ENCODE data around the gene TARS1. TPM values are rescaled to one million over a fixed set of nuclear protein-coding genes. Genes with fewer than 3 reads are reported as not detected.

The TARS1 gene
- total and polyA plus RNA-seq, 2 of the 13 experiments (the other 11 are each of a cell fraction or from before 2014, with no cell fraction given): 77.0 to 184 TPM

- TF ChIP-seq EEA1 (CRISPR knock-in tag; IDR thresholded peaks at IDR 0.05; ENCODE audit: borderline replicate concordance): 0 out of 2 replicates have a peak, but pooled peaks have one; percentile 19
- peak; percentile 71 for TF ChIP-seq YY1 (IDR thresholded peaks at IDR 0.05; ENCODE audit: insufficient read depth, insufficient replicate concordance, low read depth, low read length)
- TF ChIP-seq POLR2AphosphoS2 (IDR thresholded peaks at IDR 0.05; ENCODE audit: low read depth, low read length): peak; percentile 81; the same call in 1 of the 2 replicates
- no peak for TF ChIP-seq ZNF879 (CRISPR knock-in tag; IDR thresholded peaks at IDR 0.05)
- peak; percentile 83 to 86 for TF ChIP-seq POLR2A (IDR thresholded peaks at IDR 0.05; ENCODE audit: insufficient read depth in 1 of 2, low read depth in 2 of 2, low read length in 2 of 2)
- no peak for TF ChIP-seq TERF1 (CRISPR knock-in tag; IDR thresholded peaks at IDR 0.05)
- no peak for TF ChIP-seq PRDM4 (CRISPR knock-in tag; IDR thresholded peaks at IDR 0.05; ENCODE audit: borderline replicate concordance)
- no peak for TF ChIP-seq SETDB1 (CRISPR knock-in tag; IDR thresholded peaks at IDR 0.05; ENCODE audit: borderline replicate concordance)
- no peak for TF ChIP-seq FOXM1 (CRISPR knock-in tag; IDR thresholded peaks at IDR 0.05)
- peak; percentile 79 for TF ChIP-seq POGK (CRISPR knock-in tag; conservative IDR thresholded peaks at IDR 0.05)
- TF ChIP-seq ZNF737 (CRISPR knock-in tag; IDR thresholded peaks at IDR 0.05; ENCODE audit: borderline replicate concordance): no peak
- TF ChIP-seq ZNF569 (CRISPR knock-in tag; IDR thresholded peaks at IDR 0.05; ENCODE audit: borderline replicate concordance): peak; percentile 40; the same call in 1 of the 2 replicates
- TF ChIP-seq ZNF558 (CRISPR knock-in tag; IDR thresholded peaks at IDR 0.05; ENCODE audit: borderline replicate concordance): 0 out of 2 replicates have a peak, but pooled peaks have one; percentile 88
- 0 out of 4 replicates have a peak, but pooled peaks have one; percentile 37 to 47 for TF ChIP-seq EP300 (IDR thresholded peaks at IDR 0.05; ENCODE audit: low read depth in 2 of 2, low read length in 2 of 2)
- TF ChIP-seq EP300 (CRISPR knock-in tag; IDR thresholded peaks at IDR 0.05; ENCODE audit: borderline replicate concordance): no peak
- peak; percentile 86 for TF ChIP-seq PRDM10 (CRISPR knock-in tag; IDR thresholded peaks at IDR 0.05; ENCODE audit: low read depth)
- TF ChIP-seq ZNF674 (CRISPR knock-in tag; IDR thresholded peaks at IDR 0.05; ENCODE audit: low read depth): 0 out of 2 replicates have a peak, but pooled peaks have one; percentile 73
- TF ChIP-seq ZNF713 (CRISPR knock-in tag; IDR thresholded peaks at IDR 0.05): no peak
- peak; percentile 62; the same call in 1 of the 2 replicates for TF ChIP-seq ZNF709 (CRISPR knock-in tag; IDR thresholded peaks at IDR 0.05)
Measured at GRCh38 chr5:33440482-33441240, at the start of gene TARS1 (continued).
